LNCaP clone FGC (cell line): Measurements from ENCODE around the gene CCDC74A.
A peak's percentile ranks its signal among the peaks of the same experiment; 100 is the strongest.
"Not testable (repeated sequence)": the region's sequence is repeated elsewhere in the genome, so short reads cannot be mapped to it uniquely, and the experiment has no call there.

Experiments used
- DNase-seq: peaks from one replicate; pipeline ENCODE4 v3.0.0-alpha.2; 2011; ENCODE audit warnings: low read depth
- H3K4me3 ChIP-seq: 2 replicates; pipeline ENCODE4 v1.5.1; 2011; ENCODE audit warnings: mild to moderate bottlenecking, low read depth, low read length, control low read depth
- TF ChIP-seq, protein P1 (sequence below): IDR thresholded peaks from 2 replicates; pipeline ENCODE4 v1.5.1; 2012; ENCODE audit warnings: mild to moderate bottlenecking; ENCODE audit not compliant: control insufficient read depth, insufficient read depth; ENCODE audit errors: extremely low read depth

Gene CCDC74A

DNA sequence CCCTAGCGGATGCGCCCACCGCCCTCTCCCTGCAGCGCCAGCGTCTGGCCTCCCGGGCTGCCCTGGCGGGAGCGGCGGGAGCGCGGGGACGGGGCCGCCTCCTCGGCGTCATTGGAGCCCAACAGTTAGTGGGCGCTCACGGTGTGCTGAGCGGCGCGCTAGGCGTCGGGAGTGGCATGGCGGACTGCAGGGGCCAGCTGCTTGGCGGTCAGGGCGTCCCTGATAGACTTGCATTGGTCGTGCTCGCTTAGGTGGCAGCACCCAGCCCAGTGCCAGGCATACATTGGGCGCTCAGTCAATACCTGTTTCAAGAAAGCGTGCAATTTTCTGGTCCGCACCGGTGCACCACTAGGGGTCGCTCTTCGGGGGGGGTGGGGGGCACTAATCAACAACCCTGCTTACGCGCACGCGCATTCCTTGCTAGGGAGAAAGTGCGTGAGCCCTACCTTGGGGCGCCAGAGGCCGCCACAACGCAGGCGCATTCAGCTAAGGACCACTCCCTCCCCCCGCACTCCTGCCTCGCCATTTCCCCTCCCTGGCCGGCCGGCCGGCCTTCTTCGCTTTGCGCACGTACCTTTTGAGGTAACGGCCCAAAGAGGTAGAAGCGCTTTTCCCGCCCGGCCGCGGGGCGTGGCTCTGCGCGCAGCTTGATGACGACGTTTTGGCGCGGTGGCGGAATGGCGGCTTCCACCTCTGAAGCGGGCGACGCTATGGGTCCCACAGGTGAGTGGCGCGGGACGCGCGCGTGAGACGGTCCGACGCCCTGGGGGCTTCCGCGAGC is 35.1 kb upstream of the CCDC74A start:
- H3K4me3 ChIP-seq: peak overlapping the region; percentile 97
- DNase-seq: peak; percentile 89
- TF ChIP-seq, protein P1, sequence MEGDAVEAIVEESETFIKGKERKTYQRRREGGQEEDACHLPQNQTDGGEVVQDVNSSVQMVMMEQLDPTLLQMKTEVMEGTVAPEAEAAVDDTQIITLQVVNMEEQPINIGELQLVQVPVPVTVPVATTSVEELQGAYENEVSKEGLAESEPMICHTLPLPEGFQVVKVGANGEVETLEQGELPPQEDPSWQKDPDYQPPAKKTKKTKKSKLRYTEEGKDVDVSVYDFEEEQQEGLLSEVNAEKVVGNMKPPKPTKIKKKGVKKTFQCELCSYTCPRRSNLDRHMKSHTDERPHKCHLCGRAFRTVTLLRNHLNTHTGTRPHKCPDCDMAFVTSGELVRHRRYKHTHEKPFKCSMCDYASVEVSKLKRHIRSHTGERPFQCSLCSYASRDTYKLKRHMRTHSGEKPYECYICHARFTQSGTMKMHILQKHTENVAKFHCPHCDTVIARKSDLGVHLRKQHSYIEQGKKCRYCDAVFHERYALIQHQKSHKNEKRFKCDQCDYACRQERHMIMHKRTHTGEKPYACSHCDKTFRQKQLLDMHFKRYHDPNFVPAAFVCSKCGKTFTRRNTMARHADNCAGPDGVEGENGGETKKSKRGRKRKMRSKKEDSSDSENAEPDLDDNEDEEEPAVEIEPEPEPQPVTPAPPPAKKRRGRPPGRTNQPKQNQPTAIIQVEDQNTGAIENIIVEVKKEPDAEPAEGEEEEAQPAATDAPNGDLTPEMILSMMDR: peak; percentile 89

DNA sequence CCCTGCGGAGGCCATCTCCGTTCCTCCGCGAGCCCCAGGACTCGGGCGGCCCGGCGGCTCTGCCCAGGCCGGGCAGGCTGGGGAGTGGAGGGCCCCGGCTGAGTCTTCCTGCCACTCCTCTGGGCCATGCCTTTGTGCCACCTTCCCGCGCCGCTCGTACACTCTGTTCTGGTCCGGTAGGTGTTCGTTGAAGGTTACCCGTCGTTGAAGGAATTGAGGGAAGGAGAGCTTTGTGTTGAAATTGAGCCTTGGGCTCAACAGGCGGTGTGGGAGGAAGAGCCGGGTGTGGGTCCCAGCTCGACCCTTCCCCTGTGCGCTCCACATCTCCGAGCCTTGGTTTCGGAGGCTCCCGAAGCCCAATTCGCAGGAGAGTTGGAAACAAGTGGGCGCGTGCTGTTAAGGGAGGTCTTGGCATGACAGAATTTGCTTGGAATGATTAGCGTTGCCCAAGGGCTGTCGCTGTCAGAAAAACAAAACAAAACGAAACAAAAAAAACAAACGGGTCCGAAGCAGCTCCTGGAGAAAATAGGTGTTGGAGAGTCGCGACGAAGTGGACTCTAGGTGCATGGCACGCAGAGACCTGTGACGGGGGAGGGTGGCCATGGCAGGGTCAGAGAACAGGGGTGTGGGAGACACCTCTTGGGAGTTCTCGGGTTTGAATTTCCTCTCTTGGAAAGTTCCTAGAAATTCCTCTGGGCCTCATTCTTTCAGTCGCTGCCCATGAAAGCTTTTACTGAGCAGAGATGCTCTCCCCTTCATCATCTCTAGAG is 34.3 kb upstream of the CCDC74A start:
- DNase-seq: no peak
- TF ChIP-seq, protein P1: no peak
- peak overlapping the region; percentile 97 for H3K4me3 ChIP-seq

DNA sequence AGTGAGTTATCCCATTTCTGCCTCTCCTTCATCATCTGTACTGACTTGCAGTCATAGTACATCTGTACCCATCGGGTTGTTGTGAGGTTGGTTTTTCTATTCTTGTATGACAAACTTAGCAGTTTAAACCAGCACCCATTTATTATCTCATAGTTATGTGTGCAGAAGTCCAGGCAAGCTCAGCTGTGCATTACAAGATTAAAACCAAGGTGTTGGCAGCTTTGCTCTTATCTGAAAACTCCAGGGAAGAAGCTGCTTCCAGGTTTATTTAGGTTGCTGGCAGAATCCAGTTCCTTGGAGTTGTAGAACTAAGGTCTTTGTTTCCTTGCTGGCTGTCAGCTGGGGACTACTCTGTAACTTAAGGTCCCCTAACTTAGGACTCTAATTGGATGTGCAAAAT is 32.2 kb upstream of the CCDC74A start:
- H3K4me3 ChIP-seq, DNase-seq: not testable (repeated sequence)

DNA sequence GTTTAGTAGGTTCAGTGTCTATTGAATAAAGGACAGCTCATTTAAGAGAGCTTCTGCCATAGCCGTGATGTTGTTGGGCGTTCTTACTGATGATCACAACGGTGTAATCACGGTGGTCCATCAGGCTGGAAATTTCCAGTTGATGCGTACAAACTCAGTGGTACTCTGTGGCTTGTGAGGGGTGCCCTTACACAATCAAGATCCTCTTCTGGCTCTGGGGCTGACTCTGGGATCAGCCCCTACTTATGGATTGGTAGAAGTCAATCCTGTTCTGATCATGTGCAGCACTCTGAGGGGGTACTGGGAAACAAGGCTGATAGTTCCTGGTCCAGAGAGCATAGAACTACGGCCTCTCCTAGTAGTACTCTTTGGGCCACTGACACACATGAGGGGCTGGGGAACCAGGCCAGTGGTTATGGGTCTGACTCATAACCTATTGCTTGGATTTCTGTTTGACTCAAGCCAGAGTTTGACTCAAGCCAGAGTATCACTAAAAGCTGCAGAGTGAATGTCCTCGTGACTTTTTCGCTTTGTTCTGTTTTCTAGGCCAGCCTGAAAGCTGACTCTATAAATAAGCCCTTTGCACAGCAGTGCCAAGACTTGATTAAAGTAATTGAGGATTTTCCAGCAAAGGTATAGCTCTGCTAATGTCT is 29.2 kb upstream of the CCDC74A start:
- H3K4me3 ChIP-seq, DNase-seq: not testable (repeated sequence)

DNA sequence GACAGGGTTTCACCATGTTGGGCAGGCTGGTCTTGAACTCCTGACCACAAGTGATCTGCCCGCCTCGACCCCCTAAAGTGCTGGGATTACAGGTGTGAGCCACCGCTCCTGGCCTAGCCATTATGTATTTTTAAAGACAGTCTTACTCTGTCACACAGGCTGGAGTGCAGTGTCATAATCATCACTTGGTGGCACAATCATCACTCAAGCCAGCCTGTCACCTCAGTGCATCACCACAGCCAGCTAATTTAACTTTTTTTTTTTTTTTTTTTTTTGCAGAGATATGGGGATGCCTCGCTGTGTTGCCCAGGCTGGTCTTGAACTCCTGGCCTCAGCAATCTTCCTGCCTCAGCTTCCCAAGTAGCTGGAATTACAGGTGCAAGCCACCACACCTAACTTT is 24.1 kb upstream of the CCDC74A start:
- not testable (repeated sequence) for H3K4me3 ChIP-seq, DNase-seq

DNA sequence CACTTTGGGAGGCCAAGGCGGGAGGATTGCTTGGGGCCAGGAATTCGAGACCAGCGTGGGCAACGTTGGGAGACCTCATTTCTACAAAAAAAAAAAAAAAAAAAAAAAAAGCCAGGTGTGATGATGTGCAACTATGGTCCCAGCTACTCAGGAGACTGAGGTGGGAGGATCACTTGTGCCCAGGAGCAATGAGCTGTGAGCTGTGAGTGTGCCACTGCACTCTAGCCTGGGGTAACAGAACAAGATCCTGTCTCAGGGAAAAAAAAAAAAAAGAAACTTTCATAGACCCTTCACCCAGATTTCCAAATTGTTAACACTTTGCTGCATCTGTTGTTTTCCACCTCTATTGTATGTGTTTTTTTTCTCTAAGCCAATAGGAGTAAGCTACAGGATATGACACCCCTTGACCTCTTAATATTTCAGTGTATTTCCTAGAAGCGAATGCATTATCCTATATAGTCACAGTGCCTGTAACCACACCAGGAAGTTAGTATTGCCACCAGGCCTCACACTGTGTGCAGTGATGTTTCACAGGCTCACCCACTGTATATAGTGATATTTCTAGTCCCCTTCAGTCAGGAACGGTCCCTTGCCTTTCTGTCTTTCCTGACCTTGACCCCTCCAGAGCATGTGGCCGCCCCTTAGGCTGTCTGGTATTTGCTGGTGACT is 23.5 kb upstream of the CCDC74A start:
- H3K4me3 ChIP-seq, DNase-seq: not testable (repeated sequence)

DNA sequence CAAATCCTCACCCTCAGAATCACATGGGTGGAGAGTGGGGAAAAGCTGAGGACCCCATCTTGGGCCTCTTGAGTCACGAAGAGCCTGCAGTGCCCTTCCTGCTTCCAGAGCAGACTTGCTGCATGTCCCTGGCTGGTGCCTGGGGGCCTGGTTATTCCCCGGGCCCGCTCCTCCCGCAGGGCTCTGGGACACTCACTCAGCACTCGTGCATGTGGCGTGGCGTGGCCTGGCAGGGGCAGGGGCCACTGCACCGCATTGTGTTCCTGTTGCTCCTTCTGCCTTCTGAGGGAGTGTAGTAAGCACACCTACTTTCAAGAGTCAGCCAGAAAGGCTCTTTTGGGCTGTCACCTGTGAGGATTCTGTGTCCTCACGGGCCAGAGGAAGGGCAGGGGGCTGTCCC is 18.1 kb upstream of the CCDC74A start:
- TF ChIP-seq, protein P1: no peak
- no peak overlapping the region for H3K4me3 ChIP-seq
- no peak for DNase-seq

DNA sequence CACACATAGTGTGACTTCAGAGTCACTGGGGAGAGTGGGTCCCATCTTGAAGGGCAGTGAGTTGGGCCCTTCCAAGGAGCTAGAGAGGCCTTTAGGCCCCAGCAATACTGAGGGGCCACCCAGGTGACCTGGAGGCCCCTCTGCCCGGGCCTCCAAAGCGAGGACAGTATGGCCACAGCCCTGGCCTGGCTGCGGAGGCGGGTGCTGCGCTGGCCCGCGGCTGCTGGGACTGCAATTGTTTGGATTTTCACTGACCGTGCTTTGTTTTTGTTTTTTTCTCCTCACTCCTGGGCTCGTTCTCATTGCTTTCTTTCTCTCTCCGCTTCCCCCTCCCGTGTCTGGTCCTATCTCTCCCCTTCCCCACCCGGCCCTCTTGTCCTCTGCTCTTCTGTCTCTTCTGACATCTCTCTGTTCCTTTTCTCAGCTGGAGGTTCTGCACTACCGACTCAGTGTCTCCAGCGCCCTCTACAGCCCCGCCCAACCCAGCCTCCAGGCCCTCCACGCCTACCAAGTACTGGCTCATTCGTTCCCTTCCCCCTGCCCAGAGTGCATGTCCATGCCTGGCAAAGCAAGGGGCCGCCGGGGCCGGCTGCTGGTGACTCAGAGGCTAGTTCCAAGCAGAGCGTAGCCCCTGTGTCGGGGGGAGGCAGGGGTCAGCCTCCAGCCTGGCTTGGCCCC is 16.3 kb upstream of the CCDC74A start:
- not testable (repeated sequence) for DNase-seq, H3K4me3 ChIP-seq

DNA sequence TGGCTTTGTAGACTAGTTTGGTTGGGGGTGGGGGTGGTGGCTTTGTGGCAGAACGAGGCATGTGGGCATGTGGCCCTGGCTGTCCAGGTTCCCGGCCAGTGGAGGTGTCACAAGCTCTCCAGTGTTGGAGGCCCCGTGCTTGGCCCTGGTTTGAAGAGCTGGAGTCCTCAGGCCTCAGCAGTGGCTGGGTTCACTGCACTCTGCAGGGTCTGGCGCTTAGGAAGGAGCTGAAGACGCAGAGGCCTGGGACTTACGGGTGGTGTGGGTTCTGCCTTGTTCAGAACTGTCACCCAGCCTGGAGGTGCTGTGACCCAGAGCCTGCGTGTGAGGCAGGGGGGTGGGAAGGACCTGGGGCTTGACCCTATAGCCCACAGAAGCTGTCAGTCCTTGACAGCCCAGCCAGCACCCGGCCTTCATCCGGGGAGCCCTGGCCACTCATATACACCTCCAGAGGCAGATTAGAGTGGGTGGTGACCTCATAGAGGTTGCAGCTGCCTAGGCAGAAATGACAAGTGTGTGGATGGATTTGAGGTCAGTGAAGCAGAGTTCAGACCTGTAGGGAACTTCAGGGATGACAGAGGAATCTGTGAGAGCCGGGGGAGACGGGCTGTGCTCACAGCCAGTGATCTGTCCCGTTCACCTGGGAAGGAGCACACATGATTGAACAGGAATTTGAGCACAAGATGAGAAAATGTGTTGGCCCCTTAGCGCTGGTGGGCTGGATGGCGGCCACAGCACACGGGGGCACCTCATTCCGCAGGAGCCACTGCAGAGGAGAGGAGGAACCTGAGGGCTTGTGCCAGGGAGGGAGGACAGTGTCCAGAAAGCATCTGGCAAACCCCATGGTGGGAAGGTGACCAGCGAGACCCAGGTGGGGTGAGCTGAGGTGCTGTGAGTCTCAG is 15.5 kb upstream of the CCDC74A start:
- DNase-seq, H3K4me3 ChIP-seq: not testable (repeated sequence)

DNA sequence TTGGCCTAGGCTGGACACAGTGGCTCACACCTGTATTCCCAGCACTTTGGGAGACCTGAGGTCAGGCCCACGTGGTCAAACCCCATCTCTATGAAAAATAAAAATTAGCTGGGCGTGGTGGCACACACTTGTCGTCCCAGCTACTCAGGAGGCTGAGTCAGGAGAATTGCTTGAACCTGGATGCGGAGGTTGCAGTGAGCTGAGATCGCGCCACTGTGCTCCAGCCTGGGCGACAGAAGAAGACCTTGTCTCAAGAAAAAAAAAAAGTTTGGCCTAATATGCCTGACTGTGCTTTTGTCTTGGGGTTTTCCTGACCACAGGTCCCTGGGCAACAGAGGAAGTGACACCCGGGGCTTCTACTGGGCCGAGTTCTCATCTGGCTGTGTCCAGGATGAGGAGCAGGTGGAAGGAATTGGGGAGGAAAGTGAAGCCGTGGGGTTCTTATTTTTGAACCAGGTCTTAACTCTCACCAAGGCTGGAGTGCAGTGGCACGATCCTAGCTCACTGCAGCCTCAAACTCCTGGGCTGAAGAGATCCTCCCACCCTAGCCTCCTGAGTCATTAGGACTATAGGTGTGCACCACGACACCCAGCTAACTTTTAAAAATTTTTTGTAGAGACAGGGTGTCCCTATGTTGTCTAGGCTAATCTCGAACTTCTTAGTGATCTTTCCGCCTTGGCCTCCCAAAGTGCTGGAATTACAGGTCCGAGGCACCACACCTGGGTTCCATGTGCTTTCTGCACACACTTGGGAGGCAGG is 13.1 kb upstream of the CCDC74A start:
- not testable (repeated sequence) for DNase-seq

DNA sequence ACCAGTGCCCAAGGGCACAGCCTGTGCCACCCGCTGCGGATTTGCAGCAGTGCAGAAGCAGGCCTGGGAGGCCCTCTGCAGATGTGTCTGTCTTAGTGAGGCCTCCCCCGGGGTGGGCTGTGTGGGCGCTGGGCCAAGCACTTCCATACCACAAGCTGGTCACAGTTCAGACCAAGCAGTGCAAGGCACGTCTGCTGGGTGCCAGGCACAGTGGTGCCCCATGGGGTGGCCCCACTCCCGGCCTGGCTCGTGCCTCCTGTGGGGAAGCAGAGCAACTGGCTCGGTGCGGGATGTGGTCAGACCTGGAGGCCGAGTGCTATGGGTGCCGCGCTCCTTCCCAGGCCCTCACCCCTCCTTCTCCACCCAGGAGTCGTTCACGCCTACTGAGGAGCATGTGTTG is 12.5 kb upstream of the CCDC74A start:
- DNase-seq, H3K4me3 ChIP-seq: not testable (repeated sequence)

More for the DNA sequence above, 13.1 kb upstream of the CCDC74A start:
- not testable (repeated sequence) for H3K4me3 ChIP-seq
